Dedifferentiated amniotic fluid mesenchymal stem cell (primary cell): ENCODE data around the gene RALGDS.

Experiments used
- DNase-seq: peaks from one replicate; pipeline ENCODE4 v3.0.0-alpha.2; 2016; ENCODE audit errors: extremely low spot score

The RALGDS gene

GRCh38 chr9:133135146-133135745 lies 14.2 kb upstream of the RALGDS start:
- DNase-seq: peak; percentile 48

DNA sequence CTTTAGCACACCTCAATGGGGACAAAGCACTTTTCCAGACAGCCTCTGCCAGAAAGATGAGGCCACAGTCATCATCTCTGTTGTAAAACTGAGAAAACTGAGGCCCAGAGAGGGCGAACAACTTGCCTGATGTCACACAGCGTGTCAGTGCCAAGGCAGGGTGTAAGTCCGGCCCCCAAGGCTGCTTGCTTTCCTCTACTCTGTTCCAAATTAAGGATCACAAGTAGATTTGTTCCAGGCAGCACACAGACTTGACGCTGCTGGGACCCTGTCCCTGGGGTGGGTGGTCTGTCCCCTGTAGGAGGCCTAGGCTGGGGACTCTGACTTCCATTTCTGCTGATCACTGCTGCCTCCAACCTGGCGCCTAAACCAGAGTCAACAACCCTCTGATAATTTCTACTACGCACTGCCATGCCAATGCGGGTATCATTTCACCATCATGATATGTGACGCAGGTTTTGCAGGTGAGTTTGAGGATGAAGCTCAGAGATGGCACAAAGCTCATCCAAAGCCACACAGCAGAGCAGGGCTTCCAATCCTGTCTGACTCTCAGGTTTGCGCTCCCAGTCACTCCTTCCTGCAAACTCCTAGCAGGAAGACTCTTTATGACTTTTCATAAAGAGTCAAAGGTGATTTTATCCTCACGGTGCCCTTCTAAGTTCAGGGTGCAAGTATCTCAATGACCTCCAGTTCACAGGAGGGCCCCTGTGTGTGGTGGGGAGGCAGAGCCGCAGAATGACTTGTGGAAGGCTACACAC lies 13.5 kb upstream of the RALGDS start:
- DNase-seq: no peak

DNA sequence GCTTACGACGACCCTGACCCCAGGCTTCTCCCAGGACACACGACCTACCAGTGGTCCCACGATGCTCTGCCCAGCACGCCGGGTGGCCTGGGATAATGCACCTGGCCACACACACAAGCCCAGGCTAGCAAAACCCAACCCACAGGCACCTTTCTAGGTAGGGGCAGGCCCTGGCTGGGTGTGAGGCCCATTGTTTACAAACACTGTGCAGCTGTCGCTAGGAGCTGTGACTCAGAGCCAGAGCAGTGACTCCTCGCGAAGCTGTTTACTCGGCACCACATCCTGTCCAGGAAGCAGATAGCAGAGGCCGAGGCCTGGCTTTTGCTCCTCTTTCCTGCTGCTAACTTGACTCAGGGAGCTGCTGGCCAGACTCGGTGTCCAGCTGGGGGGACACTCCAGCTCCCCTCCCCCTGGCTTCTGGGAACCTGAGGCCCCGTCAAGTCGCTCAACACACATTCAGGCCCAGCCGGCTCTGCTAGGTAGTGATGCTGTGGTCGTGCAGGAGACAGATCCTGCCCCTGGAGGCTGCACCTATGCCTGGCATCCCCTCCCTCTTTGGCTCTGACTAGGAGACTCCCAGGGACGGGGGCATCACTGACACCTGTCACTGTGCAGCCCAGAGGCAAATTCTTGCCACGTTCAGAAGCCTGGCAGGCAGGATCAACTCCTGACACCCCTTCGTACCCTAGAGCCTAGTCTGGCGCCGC lies 12.8 kb upstream of the RALGDS start:
- peak; percentile 86 for DNase-seq

- DNase-seq: no peak
Observed at GRCh38 chr9:133132174-133132573, 11.1 kb upstream of the RALGDS start.

DNA sequence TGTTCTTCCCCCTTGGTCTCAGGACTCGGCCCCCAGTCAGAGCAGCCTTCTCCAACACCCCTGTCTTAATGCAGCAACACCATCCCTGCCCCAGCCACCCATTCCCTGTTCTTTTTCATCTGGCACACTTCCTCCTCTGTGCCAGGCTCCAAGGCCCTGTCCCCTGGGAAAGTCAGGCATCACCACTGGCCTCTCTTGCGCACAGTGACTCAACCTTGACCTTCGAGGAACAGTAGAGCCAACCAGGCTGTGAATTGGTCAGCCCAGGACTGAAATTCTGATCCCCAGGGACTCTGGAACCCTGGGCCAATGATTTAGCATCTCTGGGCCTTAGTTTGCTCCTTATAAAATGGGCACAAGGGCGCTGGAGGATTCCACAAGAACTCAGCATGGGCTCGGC lies 10.5 kb upstream of the RALGDS start:
- DNase-seq: no peak

DNA sequence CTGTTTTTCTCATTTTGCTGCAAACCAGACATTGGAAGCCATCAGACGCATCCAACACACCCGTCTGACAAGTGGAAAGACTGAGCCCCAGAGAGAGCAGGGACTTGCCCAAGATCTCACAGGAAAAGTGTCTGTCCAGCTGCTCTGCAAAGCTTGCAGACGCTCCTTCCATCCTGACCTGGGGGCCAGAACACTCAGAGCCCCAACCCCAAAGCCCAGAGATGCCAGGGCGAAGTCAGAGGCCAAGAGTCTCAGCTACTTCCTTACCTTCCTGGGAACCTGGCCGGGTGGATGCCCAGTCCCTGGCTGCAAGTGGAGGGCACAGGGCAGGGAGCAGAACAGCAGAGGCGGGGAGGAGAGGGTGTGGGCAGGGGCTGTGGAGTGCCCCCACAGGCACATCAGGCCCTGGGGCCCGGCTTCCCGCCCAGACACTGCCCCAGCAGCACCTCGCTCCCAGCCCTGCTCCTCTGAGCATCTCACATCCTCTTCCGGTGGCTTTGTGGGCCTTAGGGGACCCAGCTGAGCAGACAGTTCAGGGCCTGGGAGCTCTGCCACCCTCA lies 9.7 kb upstream of the RALGDS start:
- no peak for DNase-seq

GRCh38 chr9:133129001-133129795 lies 8.2 kb upstream of the RALGDS start:
- no peak for DNase-seq

DNA sequence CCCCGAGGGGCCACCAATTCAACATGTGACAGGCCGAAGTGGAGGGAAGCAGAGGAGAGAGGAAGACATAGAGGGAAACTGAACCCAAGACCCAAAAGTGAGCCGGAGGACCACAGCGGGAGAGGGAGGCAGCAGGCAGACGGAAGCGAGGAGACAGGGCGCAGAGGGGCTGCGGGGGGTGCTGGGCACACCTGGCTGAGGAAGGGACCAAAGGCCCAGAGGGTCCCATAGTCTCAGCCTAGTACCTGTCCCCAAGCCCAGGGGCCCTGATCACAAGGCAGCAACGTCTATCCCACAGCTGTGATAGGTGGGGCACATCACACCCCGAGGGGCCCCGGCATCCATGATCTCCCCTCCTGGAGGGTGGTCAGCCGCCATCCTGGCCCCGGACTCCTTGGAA lies 7.1 kb upstream of the RALGDS start:
- no peak for DNase-seq

DNA sequence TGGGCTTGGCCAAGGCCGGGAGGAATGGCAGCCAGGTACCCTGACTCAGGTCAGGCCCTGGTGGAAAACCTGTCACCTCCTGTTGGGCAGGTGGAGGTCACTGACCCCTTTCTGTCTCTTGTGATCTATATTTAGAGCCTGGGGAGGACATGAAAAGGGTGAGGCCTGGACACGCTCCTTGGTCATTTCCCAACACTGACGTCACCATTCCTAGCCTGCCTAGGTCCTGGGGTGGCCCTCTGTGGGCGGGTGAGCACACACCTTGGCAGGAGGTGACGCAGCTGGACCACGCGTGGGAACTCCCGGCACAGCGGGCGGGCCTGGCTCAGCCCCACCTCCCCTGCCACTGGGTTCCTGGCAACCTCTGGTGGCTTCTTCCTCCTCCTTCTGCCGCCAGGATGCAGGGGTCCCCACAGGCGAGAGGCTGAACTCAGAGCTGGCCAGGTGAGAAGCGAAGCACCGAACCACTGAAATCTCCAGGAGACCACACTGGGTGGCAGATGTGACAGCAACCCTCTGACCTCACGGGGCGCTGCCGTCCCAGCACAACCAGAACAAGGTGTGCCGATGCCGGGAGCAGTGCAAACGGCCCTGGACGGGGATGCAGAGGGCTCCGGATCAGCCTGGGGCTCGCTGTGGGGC lies 6.4 kb upstream of the RALGDS start:
- DNase-seq: no peak

- no peak for DNase-seq
Observed at GRCh38 chr9:133126697-133127339, 5.8 kb upstream of the RALGDS start.

DNA sequence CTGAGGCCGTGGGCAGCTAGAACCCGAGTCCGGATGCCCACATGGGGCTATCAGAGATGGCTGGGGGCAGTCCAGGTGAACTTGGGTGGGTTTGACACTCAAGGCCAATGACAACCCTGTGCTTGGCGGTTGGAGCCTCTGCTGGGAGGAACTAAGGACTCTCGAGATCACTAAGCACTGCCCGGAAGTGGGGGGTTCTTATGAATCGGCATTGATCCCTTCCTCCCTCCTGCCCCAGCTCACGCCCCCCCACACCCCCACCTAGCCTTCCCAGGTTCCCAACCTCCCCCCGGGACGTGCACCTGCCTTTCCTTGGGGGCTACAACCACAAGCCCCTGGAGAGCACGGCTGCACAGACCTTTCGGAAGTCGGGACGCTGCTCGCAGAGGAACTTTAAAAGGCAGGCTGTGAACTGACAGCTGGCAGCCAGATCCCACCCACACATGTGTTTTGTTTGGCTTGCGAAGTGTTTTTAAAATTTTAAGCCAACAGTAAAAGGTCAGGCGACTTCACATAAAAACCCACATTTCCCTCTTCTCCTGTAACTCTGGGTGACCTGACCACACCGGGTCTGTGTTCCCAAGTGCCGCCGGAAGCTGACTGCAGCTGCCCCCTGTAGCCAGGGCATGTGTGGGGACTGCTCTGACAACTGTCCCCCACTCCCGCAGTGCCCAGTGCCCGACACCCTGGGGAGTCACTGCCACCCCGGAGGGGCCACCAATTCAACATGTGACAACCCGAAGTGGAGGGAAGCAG lies 5.1 kb upstream of the RALGDS start:
- no peak for DNase-seq

- no peak for DNase-seq
Observed at GRCh38 chr9:133124907-133125275, 3.9 kb upstream of the RALGDS start.

DNA sequence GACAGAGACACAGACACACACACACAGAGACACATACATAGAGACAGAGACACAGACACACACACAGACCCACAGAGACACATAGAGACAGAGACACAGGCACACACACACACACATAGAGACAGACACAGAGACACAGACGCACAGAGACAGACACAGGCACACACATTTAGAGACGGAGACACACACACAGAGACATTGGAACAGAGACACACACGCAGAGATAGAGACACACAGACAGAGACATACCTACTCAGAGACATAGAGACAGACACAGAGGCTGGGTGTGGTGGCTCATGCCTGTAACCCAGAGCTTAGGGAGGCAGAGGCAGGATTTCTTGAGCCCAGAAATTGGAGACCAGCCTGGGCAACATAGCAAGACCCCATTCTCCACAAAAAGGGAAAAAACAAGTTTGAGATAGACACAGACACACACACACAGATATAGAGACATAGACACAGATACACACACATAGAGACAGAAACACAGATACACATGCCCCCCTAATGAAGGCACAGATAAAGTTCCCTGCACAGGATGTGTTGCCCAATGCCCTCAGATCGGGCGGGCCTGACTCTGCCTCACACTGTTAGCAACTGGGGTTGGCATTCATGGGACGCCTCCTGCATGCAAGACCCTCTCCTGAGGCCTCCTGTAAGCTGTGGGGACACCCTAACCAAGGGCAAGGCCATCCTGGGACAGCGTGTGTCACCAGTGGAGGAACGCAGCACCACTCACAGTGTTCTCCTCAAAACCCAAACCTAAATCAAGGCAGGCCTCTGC lies 3.3 kb upstream of the RALGDS start:
- no peak for DNase-seq

- no peak for DNase-seq
Observed at GRCh38 chr9:133122935-133123611, 2.0 kb upstream of the RALGDS start.

- DNase-seq: no peak
Observed at GRCh38 chr9:133122605-133122934, 1.5 kb upstream of the RALGDS start.

DNA sequence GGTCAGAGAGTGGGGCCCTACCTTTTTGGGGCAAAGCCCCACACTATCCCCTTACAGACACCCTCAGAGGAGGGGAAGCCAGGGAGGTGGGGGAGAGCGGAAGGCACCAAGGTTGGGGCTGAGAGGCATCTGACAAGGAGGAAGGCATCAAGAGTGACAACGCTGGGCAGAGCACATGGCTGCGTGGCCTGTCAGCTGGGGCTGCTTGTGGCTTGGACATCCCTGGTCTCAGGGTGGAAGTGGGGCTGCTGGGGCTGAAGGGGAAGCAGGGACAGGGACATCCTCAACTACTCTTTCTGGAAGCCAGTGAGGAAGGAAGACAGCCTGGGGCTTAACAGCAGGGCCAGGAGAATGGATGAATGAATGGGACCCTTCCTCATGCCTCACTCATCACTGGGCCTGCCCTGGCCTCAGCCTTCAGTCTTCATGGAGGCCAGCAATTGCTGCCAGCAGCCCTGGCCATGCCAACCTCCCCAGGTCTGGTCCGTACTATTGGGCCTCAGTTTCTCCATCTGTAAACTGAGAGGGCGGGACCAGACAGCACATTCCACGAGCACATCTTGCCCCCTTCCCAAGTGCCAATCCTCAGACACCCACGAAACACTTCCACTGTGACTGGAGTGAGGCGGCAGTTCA lies 993 bp upstream of the RALGDS start:
- no peak for DNase-seq

DNA sequence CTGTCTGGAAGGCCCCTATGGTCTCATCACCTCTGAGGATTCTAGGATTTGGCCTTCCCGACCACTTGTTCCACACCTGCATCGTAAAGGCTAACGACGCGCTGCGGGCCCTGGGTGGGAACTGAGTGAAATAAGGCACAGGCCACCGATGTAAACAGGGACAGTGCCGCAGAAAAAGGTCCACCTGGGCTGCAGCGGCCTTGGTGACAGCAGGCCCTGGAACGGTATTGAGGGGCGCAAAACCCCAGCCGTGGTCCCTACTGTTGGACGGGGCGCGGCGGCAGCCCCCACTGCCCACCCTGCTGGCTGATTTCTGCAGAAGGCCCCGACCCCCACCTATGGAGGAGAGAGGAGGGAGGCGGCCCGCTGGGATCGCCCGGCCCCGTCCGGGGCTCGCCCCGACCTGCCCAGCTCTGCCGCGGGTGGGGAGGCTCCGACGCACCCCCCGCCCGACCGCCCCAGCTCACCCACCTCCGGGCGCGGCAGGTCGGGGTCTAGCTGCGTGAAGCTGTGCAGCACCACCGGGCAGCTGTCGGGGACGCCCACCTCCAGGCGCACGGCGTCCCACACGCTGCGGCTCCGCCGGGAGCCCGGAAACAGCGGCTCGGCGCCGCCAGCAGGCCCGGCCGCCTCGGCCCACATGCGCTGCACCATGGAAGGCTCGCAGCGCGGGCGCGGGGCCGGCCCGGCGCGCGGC lies 391 bp downstream of the RALGDS start:
- DNase-seq: no peak
